Ishikawa (cell line): Measurements from ENCODE around the gene CAMK1D.

ENCODE experiments used
- CEBPB ChIP-seq: IDR thresholded peaks from 2 replicates; pipeline ENCODE4 v1.6.1; 2012
- CREB1 ChIP-seq: IDR thresholded peaks from 2 replicates; pipeline ENCODE4 v1.6.1; 2012; ENCODE audit warnings: low read depth
- EGR1 ChIP-seq: IDR thresholded peaks from 2 replicates; pipeline ENCODE4 v1.6.1; 2012
- EP300 ChIP-seq: IDR thresholded peaks from 2 replicates; pipeline ENCODE4 v1.6.1; 2012; ENCODE audit warnings: borderline replicate concordance
- FOXM1 ChIP-seq: IDR thresholded peaks from 2 replicates; pipeline ENCODE4 v1.6.1; 2012; ENCODE audit warnings: low read depth, borderline replicate concordance
- MAX ChIP-seq: IDR thresholded peaks from 2 replicates; pipeline ENCODE4 v1.6.1; 2012
- NFIC ChIP-seq: IDR thresholded peaks from 2 replicates; pipeline ENCODE4 v1.6.1; 2012
- RAD21 ChIP-seq: IDR thresholded peaks from 2 replicates; pipeline ENCODE4 v1.6.1; 2012; ENCODE audit warnings: low read depth
- REST ChIP-seq: IDR thresholded peaks from 2 replicates; pipeline ENCODE4 v1.6.1; 2012; ENCODE audit warnings: low read depth, mild to moderate bottlenecking
- TAF1 ChIP-seq: IDR thresholded peaks from 2 replicates; pipeline ENCODE4 v1.6.1; 2012; ENCODE audit warnings: low read depth, mild to moderate bottlenecking
- TCF12 ChIP-seq: IDR thresholded peaks from 2 replicates; pipeline ENCODE4 v1.6.1; 2012; ENCODE audit warnings: low read depth
- TEAD4 ChIP-seq: IDR thresholded peaks from 2 replicates; pipeline ENCODE4 v1.6.1; 2012
- YY1 ChIP-seq: IDR thresholded peaks from 2 replicates; pipeline ENCODE4 v1.6.1; 2012; ENCODE audit warnings: low read depth
- TF ChIP-seq, protein P1 (sequence below): IDR thresholded peaks from 2 replicates; pipeline ENCODE4 v1.6.1; 2012

DNA sequence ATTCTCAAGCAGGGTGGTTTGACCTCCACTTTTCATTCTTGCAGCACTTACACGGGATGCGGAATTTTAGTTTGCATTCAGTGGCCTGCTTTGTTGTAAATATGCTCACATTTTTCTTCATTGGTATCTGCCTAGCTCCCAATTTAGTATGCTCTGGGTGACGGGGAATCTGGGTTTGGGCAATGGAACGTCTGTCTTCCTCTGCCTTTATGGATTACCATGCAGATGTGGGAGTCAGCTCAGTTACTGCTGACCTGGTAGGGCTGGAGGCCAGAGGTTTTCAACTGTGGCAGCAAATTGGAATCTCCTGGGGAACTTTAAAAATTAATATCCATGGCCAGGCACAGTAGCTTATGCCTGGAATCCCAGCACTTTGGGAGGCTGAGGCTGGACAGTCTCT, 161.6 kb downstream of the CAMK1D start:
- TF ChIP-seq REST (no peak), MAX (no peak), TCF12 (no peak), EP300 (no peak), CREB1 (no peak), TEAD4 (no peak), RAD21 (no peak), YY1 (no peak), TAF1 (no peak), CEBPB (no peak), FOXM1 (no peak), EGR1 (no peak), NFIC (no peak)
- TF ChIP-seq, protein P1, sequence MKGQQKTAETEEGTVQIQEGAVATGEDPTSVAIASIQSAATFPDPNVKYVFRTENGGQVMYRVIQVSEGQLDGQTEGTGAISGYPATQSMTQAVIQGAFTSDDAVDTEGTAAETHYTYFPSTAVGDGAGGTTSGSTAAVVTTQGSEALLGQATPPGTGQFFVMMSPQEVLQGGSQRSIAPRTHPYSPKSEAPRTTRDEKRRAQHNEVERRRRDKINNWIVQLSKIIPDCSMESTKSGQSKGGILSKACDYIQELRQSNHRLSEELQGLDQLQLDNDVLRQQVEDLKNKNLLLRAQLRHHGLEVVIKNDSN: no peak
